ENCODE measurements around the gene ATP1B4.

Gene ATP1B4

DNA sequence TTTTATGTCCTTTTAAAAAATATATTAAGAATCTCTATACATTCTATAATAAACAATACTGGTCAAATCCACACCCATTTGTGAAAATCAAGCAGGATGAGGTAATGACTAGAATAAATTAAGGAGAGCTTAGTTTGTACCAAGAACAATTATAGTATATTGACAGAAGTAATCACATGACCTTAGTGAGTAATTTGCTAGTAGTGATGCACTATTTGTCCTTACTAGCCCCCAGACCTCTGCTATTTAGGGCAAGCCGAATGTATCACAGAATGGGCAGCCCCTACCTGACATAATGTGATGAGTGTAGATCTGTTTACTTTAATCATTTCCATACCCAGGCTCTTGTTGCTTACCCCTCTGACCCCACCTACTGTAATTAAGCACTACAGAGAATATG, 15.8 kb downstream of the ATP1B4 start:
- DNase-seq = no peak

DNA sequence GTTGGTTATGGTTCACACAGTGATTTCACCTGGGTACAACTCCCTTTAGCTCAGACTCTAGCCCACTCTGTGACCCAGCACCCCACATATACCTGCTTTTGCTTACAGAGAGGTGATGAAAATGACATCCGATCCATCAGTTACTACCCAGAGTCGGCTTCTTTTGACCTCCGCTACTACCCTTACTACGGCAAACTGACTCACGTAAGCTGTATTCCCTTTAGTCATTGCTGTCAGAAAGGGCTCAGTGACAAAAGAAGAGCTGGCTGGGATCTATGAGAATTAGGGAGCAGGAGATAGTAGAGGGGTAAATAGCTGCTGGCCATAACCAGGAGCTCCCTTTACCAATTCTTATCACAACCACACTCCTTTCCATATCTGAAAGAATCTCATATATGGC, 16.7 kb downstream of the ATP1B4 start:
- no peak for DNase-seq

GRCh38 chrX:120379937-120380681, 18.2 kb downstream of the ATP1B4 start:
- no peak for DNase-seq

DNA sequence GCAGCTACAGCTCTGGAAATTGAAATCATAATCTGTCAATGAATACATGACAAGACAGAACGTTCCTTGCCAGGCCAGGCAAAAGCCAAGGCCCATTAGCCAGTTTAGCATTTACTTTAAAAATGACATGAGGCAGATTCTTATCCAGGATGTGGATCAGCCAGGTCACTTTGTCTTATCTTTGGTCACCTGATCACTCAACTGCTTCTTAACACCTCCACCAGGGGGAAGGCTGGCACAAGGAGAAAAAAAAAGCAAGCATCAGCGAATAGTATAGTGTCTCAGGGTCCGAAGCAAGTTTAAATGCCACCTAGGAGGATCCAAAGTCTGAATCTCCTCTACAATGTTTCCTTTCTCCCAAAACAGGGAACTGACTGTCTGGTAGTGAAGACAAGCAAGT, 18.8 kb downstream of the ATP1B4 start:
- peak; percentile 63 for DNase-seq

- no peak for DNase-seq
Measured at GRCh38 chrX:120401301-120401700, 39.4 kb downstream of the ATP1B4 start.

DNA sequence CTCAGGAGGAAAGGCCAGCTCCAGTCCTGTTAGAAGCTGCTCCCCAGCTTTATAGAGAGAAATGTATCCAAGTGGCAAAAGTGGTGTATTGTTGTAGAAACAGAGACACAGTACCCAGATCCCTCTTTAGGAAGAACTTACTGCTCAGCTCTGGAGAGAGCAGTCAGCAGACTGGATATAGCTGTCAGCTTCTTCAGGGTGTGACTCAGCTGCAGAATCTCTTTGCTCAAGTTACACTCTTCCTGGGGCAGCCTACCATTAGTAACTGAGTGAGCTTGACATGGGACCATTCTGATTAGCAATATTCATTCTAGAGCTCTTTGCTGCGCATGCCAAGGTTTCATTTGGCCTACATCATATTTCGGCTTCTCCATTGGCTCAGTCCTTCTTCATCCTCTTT, 40.5 kb downstream of the ATP1B4 start:
- no peak for DNase-seq

DNA sequence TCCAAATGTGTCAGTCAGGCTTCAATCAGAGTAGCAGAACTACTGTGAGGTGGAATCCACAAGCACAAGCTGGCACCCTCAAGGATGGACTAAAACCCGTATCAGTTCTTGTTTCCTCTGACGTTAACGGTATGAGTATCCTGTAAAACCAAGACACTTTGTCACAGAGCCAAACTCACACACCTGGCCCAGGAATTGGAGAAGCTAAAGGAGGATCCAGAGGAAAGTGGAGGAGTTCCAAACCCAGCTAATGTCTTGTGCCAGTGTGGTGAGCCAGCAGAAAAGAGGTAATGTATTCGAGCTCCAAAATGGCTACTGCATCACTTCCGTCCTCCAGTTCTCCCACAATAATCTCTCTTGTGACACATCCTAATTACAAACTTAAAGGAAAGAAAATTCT, 44.7 kb downstream of the ATP1B4 start:
- no peak for DNase-seq

DNA sequence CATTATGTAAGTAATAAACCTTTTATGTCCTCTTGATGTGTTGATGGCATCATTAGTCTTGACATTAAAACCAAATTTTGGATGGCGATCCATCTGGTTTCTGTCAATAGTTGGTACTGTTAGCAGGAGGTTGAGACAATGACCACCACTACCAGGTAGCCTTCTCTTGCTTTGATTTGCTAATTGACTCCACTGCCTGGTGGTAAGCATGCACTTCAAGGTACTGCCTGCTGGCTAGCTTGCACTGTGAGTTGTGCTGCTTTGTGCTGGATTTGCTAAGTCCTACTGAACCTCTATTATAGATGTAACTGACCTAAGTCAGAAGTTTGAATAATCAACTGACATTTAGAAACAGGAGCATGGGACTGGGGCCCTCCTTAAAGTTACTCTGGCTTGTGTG, 46.3 kb downstream of the ATP1B4 start:
- no peak for DNase-seq

GRCh38 chrX:120419463-120419862, 57.6 kb downstream of the ATP1B4 start:
- DNase-seq = peak; percentile 44

GRCh38 chrX:120426599-120426998, 64.7 kb downstream of the ATP1B4 start:
- no peak for DNase-seq

- peak; percentile 42 for DNase-seq
Measured at GRCh38 chrX:120428309-120428708, 66.4 kb downstream of the ATP1B4 start.

DNA sequence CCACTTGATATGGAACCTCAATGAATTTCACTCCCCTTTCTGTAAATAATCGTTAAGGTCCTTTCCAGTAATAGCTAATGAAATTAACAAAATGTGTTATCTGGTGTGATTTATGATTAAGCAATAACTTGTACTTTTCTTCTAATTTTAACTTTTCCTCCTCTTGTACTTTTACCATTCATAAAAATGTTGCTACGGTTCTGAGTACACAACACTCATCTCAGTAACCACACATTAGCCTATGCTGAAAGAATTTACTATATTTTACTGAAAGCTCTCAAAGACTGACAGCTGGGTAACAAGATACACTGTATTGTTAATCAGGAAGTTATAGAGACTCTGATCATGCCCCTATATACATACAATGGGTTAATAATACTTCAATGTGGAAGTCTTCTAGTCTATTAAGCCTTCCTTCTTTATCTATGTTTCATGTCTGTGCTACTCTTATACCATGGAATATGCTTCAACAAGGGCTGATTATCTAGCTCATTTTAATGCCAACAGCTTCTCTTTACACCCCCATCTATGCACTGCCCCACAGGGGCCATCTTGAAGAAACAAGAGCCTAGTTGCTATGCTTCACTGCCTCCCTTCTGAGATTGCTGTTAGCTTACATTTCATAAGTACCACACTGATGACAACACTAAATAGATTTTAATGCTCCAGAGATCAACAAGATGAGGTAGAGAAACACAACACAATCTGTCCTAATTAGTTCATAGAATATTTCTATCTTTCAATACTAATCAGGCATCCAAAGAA, 68.1 kb downstream of the ATP1B4 start:
- peak; percentile 8 for DNase-seq
